Measurements from ENCODE around the gene EVI5L.

EVI5L gene

GRCh38 chr19:7908742-7909461, 78.9 kb downstream of the EVI5L start:
- H3K4me3 ChIP-seq (ENCODE audit: low read depth, low read length) = no peak overlapping the region
- no peak for DNase-seq (ENCODE audit: low read depth)
- TF ChIP-seq POLR2A (IDR thresholded peaks at IDR 0.05; ENCODE audit: extremely low read depth, insufficient read length) (no peak), MYC (IDR thresholded peaks at IDR 0.05; ENCODE audit: low read depth, low read length) (no peak), MAX (IDR thresholded peaks at IDR 0.05; ENCODE audit: low read depth, low read length) (no peak)
- TF ChIP-seq, protein P1, sequence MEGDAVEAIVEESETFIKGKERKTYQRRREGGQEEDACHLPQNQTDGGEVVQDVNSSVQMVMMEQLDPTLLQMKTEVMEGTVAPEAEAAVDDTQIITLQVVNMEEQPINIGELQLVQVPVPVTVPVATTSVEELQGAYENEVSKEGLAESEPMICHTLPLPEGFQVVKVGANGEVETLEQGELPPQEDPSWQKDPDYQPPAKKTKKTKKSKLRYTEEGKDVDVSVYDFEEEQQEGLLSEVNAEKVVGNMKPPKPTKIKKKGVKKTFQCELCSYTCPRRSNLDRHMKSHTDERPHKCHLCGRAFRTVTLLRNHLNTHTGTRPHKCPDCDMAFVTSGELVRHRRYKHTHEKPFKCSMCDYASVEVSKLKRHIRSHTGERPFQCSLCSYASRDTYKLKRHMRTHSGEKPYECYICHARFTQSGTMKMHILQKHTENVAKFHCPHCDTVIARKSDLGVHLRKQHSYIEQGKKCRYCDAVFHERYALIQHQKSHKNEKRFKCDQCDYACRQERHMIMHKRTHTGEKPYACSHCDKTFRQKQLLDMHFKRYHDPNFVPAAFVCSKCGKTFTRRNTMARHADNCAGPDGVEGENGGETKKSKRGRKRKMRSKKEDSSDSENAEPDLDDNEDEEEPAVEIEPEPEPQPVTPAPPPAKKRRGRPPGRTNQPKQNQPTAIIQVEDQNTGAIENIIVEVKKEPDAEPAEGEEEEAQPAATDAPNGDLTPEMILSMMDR (IDR thresholded peaks at IDR 0.05; ENCODE audit: low read depth, low read length) = no peak

- H3K4me3 ChIP-seq (ENCODE audit: low read depth, low read length) = no peak overlapping the region
- TF ChIP-seq, protein P1 (IDR thresholded peaks at IDR 0.05; ENCODE audit: low read depth, low read length) = no peak
- no peak for TF ChIP-seq MAX (IDR thresholded peaks at IDR 0.05; ENCODE audit: low read depth, low read length)
- no peak for DNase-seq (ENCODE audit: low read depth)
These were observed 79.6 kb downstream of the EVI5L start for GRCh38 chr19:7909471-7910067.

DNA sequence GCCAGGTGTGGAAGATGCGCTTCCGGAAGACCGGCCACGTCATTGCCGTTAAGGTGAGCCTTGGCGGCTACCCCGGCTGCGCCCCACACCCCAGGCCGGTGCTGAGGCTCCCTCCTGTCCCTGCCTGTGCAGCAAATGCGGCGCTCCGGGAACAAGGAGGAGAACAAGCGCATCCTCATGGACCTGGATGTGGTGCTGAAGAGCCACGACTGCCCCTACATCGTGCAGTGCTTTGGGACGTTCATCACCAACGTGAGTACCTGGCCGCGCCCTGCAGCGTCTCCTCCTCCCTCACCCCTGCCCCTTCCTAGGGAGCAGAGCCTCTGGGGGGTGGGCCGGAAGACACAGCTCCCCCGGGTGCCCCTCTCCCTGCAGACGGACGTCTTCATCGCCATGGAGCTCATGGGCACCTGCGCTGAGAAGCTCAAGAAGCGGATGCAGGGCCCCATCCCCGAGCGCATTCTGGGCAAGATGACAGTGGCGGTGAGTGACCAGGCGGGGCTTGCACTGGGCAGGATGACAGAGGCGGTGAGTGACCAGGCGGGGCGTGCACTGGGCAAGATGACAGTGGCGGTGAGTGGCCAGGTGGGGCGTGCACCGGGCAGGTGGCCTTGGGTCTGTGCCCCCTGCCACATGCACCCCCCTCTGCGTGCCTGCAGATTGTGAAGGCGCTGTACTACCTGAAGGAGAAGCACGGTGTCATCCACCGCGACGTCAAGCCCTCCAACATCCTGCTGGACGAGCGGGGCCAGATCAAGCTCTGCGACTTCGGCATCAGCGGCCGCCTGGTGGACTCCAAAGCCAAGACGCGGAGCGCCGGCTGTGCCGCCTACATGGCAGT, 80.5 kb downstream of the EVI5L start:
- no peak for DNase-seq (ENCODE audit: low read depth)
- H3K4me3 ChIP-seq (ENCODE audit: low read depth, low read length) = no peak overlapping the region
- TF ChIP-seq MYC (IDR thresholded peaks at IDR 0.05; ENCODE audit: low read depth, low read length) = no peak
- TF ChIP-seq, protein P1 (IDR thresholded peaks at IDR 0.05; ENCODE audit: low read depth, low read length) = no peak
- TF ChIP-seq MAX (IDR thresholded peaks at IDR 0.05; ENCODE audit: low read depth, low read length) = no peak
- TF ChIP-seq POLR2A (IDR thresholded peaks at IDR 0.05; ENCODE audit: extremely low read depth, insufficient read length) = no peak

- H3K4me3 ChIP-seq (ENCODE audit: low read depth, low read length) = no peak overlapping the region
- no peak for DNase-seq (ENCODE audit: low read depth)
- TF ChIP-seq POLR2A (IDR thresholded peaks at IDR 0.05; ENCODE audit: extremely low read depth, insufficient read length) = no peak
These were observed 81.6 kb downstream of the EVI5L start for GRCh38 chr19:7911508-7912143.

- TF ChIP-seq POLR2A (IDR thresholded peaks at IDR 0.05; ENCODE audit: extremely low read depth, insufficient read length) (no peak), MAX (IDR thresholded peaks at IDR 0.05; ENCODE audit: low read depth, low read length) (no peak), MYC (IDR thresholded peaks at IDR 0.05; ENCODE audit: low read depth, low read length) (no peak)
- TF ChIP-seq, protein P1 (IDR thresholded peaks at IDR 0.05; ENCODE audit: low read depth, low read length) = no peak
- no peak for DNase-seq (ENCODE audit: low read depth)
- H3K4me3 ChIP-seq (ENCODE audit: low read depth, low read length) = no peak overlapping the region
These were observed 82.2 kb downstream of the EVI5L start for GRCh38 chr19:7912144-7912696.
